ENCODE results near the gene LTA4H. TPM values are rescaled to one million over a fixed set of nuclear protein-coding genes. Genes with fewer than 3 reads are reported as not detected.

LTA4H gene
- total RNA-seq, 6 experiments from 2014 or later, result 19.0 to 32.5 (median 27.1) TPM

DNA sequence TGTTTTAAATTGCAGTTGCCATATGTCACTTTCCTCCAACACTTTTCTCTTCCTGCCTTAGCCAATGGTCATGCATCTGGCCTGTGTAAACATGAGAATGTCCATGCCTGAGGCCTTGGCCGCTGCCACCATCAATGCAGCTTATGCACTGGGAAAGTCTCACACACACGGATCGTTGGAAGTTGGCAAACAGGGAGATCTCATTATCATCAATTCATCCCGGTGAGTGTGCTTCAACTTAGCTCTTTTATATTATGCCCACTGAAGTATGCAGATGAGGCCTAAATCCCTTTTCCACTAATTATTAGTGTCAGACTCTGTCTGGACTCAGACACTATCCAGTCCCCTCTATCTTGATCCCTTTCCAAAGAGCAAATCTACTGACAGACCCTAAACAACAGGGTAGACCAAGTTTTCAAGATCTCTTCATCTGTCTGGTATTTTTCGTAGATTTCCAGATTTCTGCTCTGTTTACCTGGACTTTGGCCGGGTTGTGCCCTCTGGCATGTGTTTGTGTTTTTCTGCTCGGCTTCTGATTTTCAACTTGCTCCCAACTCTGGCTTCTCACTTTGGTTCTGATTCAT, 69.0 kb downstream of the LTA4H start:
- no peak for TF ChIP-seq POLR2A (IDR thresholded peaks at IDR 0.05)
- TF ChIP-seq CTCF (IDR thresholded peaks at IDR 0.05), result no peak
- peak; percentile 83 to 93 (median 86) for ATAC-seq
- H3K9me3 ChIP-seq, result no peaks in the 10 kb centered on the region
- H3K27ac ChIP-seq, result peak overlapping the region; percentile 3 to 90 (median 73)
- H3K27me3 ChIP-seq, result no peaks in the 10 kb centered on the region
- H3K36me3 ChIP-seq, result peaks cover 0 to 31% (median 3%) of the 10 kb centered on the region in 4 donors
- WGBS (ENCODE audit: insufficient coverage, low coverage, low lambda C conversion rate, missing lambda C conversion rate), result 16% methylated on average over 7 of the region's 7 CpGs
- peak; percentile 51 to 78 (median 69) for DNase-seq
- intact Hi-C loops (cut with DNase I), result no loop called here
- peaks cover 0 to 34% (median 9%) of the 10 kb centered on the region in 4 donors for H3K4me1 ChIP-seq
- no peak overlapping the region for H3K4me3 ChIP-seq

GRCh38 chr12:95963096-95963495, 72.3 kb downstream of the LTA4H start:
- 77% methylated on average over 2 of the region's 2 CpGs for WGBS (ENCODE audit: insufficient coverage, low coverage, low lambda C conversion rate, missing lambda C conversion rate)
- no peaks in the 10 kb centered on the region for H3K9me3 ChIP-seq
- intact Hi-C loops (cut with DNase I), result no loop called here
- no peaks in the 10 kb centered on the region for H3K27me3 ChIP-seq
- peaks cover 0 to 30% (median 3%) of the 10 kb centered on the region in 4 donors for H3K36me3 ChIP-seq
- DNase-seq (no peak), ATAC-seq (no peak)
- TF ChIP-seq POLR2A (IDR thresholded peaks at IDR 0.05), result no peak
- TF ChIP-seq CTCF (IDR thresholded peaks at IDR 0.05), result peak in 2 of 4 donors; percentile 16 to 32
- peaks cover 0 to 34% (median 9%) of the 10 kb centered on the region in 4 donors for H3K4me1 ChIP-seq
- no peak overlapping the region for H3K4me3 ChIP-seq
- no peak overlapping the region for H3K27ac ChIP-seq

DNA sequence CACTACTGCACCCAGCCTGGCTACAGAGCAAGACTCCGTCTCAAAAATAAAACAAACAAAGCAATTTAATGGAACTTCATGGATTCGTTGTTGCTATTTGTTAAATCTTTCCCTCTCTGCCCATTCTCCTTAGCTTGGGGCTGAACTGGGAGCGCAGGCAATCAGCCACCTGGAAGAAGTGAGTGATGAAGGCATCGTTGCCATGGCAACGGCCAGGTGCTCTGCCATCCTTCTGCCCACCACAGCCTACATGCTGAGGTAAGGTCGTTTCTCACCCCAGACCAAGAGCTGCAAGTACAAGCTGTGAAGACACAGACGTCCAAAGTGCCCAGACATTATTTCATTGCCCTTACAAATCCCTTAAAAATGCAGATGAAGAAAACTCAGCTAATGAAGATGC, 73.2 kb downstream of the LTA4H start:
- Histone ChIP-seq H3K4me3 (no peak overlapping the region), H3K9me3 (no peaks in the 10 kb centered on the region), H3K4me1 (peaks cover 0 to 33% (median 8%) of the 10 kb centered on the region in 4 donors), H3K27ac (no peak overlapping the region), H3K36me3 (peaks cover 0 to 27% (median 4%) of the 10 kb centered on the region in 4 donors), H3K27me3 (no peaks in the 10 kb centered on the region)
- ATAC-seq, result no peak
- WGBS (ENCODE audit: insufficient coverage, low coverage, low lambda C conversion rate, missing lambda C conversion rate), result 77% methylated on average over 7 of the region's 7 CpGs
- TF ChIP-seq POLR2A (IDR thresholded peaks at IDR 0.05) (no peak), CTCF (IDR thresholded peaks at IDR 0.05) (no peak)
- intact Hi-C loops (cut with DNase I), result no loop called here
- no peak for DNase-seq

DNA sequence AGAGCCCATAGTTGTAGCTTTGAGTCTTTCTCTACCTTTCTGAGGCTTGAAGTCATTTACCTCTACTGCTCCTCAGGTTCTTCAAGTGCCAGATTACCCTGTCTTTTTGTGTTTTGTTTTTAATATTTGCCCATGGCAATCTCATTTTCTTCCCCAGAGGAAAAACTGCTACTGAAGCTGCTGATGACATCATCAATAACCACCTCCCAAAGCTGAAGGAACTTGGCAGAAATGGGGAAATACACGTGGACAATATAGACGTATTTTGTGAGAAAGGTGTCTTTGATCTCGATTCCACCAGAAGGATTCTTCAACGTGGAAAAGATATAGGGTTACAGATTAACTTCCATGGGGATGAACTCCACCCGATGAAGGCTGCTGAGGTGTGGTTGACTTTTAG, 75.1 kb downstream of the LTA4H start:
- H3K27me3 ChIP-seq, result no peaks in the 10 kb centered on the region
- no peak overlapping the region for H3K27ac ChIP-seq
- H3K4me1 ChIP-seq, result peaks cover 0 to 14% (median 0%) of the 10 kb centered on the region in 4 donors
- 63% methylated on average over 5 of the region's 5 CpGs for WGBS (ENCODE audit: insufficient coverage, low coverage, low lambda C conversion rate, missing lambda C conversion rate)
- H3K4me3 ChIP-seq, result no peak overlapping the region
- DNase-seq, result no peak
- no peak for ATAC-seq
- peaks cover 0 to 33% (median 4%) of the 10 kb centered on the region in 4 donors for H3K36me3 ChIP-seq
- H3K9me3 ChIP-seq, result no peaks in the 10 kb centered on the region
- intact Hi-C loops (cut with DNase I), result no loop called here
- TF ChIP-seq CTCF (IDR thresholded peaks at IDR 0.05) (no peak), POLR2A (IDR thresholded peaks at IDR 0.05) (no peak)
